ENCODE results near the gene SLC5A12. TPM values are rescaled to one million over a fixed set of nuclear protein-coding genes. Genes with fewer than 3 reads are reported as not detected.
"Not testable (repeated sequence)": the region's sequence is repeated elsewhere in the genome, so short reads cannot be mapped to it uniquely, and the experiment has no call there.

The SLC5A12 gene
- total RNA-seq, 2 experiments from 2014 or later = not detected

DNA sequence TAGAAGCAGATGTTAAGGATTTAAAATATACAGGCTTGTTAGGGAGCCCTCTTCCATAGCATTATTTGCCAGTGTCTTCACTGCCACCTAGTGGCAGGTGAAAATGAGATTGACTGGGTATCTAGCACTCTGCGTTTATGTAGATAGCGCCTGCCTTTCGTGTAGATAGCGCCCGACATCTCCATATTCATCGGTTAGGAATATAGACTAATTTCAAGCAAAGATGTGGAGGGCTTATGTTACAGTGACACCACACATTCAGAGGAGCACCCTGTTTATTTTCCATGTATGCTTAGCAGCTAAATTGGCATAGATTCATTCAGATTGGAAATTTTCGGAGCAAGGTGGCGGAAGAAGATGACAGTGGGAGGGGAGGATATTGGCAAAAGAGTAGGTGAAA is 72.0 kb downstream of the SLC5A12 start:
- Mint-ChIP-seq H3K36me3 (ENCODE audit: low read depth) (no peaks in the 10 kb centered on the region), H3K27me3 (no peaks in the 10 kb centered on the region), H3K4me1 (ENCODE audit: low read depth) (no peaks in the 10 kb centered on the region), H3K9me3 (no peaks in the 10 kb centered on the region), H3K27ac (no peak overlapping the region), H3K4me3 (no peak overlapping the region)
- POLR2A ChIA-PET = no interaction called here
- intact Hi-C loops (cut with micrococcal nuclease) = loop anchor here (5.0 kb wide), 1 partner anchor 363 kb away; no protein-coding TSS in a partner anchor
- CTCF ChIA-PET = interaction anchor here (0.6 to 1.2 kb wide), 2 partner anchors 11 to 77 kb away, joined by 4 read pairs; no protein-coding TSS in a partner anchor
- ATAC-seq (no peak), DNase-seq (peak; percentile 54)
- TF ChIP-seq, protein P1, sequence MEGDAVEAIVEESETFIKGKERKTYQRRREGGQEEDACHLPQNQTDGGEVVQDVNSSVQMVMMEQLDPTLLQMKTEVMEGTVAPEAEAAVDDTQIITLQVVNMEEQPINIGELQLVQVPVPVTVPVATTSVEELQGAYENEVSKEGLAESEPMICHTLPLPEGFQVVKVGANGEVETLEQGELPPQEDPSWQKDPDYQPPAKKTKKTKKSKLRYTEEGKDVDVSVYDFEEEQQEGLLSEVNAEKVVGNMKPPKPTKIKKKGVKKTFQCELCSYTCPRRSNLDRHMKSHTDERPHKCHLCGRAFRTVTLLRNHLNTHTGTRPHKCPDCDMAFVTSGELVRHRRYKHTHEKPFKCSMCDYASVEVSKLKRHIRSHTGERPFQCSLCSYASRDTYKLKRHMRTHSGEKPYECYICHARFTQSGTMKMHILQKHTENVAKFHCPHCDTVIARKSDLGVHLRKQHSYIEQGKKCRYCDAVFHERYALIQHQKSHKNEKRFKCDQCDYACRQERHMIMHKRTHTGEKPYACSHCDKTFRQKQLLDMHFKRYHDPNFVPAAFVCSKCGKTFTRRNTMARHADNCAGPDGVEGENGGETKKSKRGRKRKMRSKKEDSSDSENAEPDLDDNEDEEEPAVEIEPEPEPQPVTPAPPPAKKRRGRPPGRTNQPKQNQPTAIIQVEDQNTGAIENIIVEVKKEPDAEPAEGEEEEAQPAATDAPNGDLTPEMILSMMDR (IDR thresholded peaks at IDR 0.05) = peak; percentile 46

DNA sequence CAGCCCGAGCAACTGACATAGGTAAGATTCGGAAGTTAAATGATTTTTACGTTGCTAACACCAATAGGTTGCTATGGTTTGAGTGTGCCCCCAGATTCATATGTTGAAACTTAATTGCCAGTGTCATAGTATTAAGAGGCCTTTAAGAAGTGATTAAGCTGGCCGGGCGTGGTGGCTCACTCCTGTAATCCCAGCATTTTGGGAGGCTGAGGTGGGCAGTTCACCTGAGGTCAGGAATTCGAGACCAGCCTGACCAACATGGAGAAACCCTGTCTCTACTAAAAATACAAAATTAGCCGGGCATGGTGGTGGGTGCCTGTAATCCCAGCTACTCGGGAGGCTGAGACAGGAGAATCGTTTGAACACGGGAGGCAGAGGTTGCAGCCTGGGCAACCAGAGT is 78.5 kb downstream of the SLC5A12 start:
- ATAC-seq; CTCF ChIA-PET; H3K27me3 Mint-ChIP-seq; intact Hi-C loops (cut with micrococcal nuclease); H3K4me1 Mint-ChIP-seq (ENCODE audit: low read depth); H3K36me3 Mint-ChIP-seq (ENCODE audit: low read depth); H3K4me3 Mint-ChIP-seq; POLR2A ChIA-PET; H3K27ac Mint-ChIP-seq; DNase-seq; H3K9me3 Mint-ChIP-seq: not testable (repeated sequence)

DNA sequence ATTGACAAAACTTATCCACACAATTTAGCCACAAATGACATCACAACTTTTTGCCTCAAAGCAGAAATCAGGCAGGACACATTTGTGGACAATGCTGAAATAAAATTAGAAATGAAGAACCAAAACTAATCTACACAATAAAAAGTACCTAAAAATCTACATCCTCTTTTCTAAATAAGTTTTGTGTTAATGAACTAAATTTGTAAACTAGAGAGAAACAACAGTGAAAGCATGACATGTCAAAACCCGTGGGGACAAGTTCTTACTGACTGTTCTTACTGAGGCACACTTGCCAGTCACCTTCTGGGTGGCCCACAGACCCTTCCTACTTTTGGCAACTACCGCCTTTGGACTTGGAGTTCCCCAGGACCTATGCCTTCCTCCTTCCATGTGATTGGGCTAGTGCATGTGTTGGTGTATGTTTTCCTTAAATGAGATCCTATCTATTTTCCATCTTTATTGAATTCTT is 89.1 kb downstream of the SLC5A12 start:
- TF ChIP-seq, protein P1 (IDR thresholded peaks at IDR 0.05) = no peak
- CTCF ChIA-PET = no interaction called here
- intact Hi-C loops (cut with micrococcal nuclease) = no loop called here
- no peaks in the 10 kb centered on the region for H3K4me1 Mint-ChIP-seq (ENCODE audit: low read depth)
- H3K27me3 Mint-ChIP-seq = no peaks in the 10 kb centered on the region
- no peaks in the 10 kb centered on the region for H3K36me3 Mint-ChIP-seq (ENCODE audit: low read depth)
- H3K27ac Mint-ChIP-seq = no peak overlapping the region
- no peak for ATAC-seq
- no peak overlapping the region for H3K4me3 Mint-ChIP-seq
- DNase-seq = no peak
- peaks cover 5% of the 10 kb centered on the region for H3K9me3 Mint-ChIP-seq
- POLR2A ChIA-PET = no interaction called here

DNA sequence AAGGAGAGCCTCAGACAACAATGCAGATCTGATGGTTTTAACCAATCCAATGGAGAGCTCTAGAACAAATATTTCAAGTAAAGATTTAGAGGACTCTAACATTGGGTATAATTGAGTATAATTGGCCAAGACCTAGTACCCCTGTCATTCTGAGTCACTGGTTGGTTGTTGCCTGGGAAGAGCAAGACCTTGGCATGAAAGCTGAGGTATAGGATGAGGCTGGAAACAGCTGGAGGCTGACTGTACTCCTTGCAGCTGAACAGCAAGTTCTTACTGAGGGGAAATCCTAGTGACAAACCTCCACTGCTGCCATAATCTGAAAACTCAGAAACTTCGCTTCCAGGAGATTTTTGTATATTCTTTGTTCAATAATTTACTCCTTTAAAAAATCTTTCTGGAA is 95.5 kb downstream of the SLC5A12 start:
- ChIA-PET POLR2A (no interaction called here), CTCF (no interaction called here)
- intact Hi-C loops (cut with micrococcal nuclease) = no loop called here
- H3K27ac Mint-ChIP-seq = no peak overlapping the region
- no peak for ATAC-seq
- H3K4me1 Mint-ChIP-seq (ENCODE audit: low read depth) = no peaks in the 10 kb centered on the region
- peaks cover 5% of the 10 kb centered on the region for H3K9me3 Mint-ChIP-seq
- DNase-seq = no peak
- no peaks in the 10 kb centered on the region for H3K36me3 Mint-ChIP-seq (ENCODE audit: low read depth)
- H3K27me3 Mint-ChIP-seq = no peaks in the 10 kb centered on the region
- H3K4me3 Mint-ChIP-seq = no peak overlapping the region
- TF ChIP-seq, protein P1 (IDR thresholded peaks at IDR 0.05) = no peak

DNA sequence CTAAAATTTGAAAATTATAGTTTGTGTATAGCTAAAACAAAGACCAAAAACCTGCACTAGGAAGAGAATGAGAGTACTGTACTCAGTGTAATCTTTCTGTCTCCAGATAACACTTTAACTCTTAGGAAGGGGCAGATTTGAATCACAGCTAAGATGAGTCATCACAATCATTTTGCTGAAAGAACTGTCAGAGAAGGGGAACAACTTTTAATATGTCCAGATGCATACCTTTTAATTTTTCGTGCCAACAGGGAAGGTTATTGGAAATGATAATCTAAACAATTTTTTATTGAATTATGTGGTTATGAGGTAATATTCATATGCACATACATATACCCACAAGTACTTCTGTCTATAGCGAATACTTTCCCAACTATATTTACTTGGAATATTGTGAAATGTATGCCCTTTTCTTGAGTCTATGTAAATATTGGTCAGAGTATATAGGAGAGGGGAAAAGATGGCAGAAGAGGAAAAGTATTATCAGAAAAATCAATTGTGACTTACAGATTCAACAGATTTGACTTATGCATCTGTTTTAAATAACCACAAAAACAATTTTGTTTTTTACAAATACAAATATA is 98.7 kb downstream of the SLC5A12 start:
- intact Hi-C loops (cut with micrococcal nuclease) = no loop called here
- Mint-ChIP-seq H3K36me3 (ENCODE audit: low read depth) (no peaks in the 10 kb centered on the region), H3K27me3 (no peaks in the 10 kb centered on the region), H3K4me1 (ENCODE audit: low read depth) (no peaks in the 10 kb centered on the region), H3K4me3 (no peak overlapping the region), H3K9me3 (peaks cover 5% of the 10 kb centered on the region), H3K27ac (no peak overlapping the region)
- ChIA-PET CTCF (no interaction called here), POLR2A (interaction anchor here (0.8 kb wide), 1 partner anchor 43 kb away, joined by 3 read pairs; no protein-coding TSS in a partner anchor)
- ATAC-seq = no peak
- TF ChIP-seq, protein P1 (IDR thresholded peaks at IDR 0.05) = no peak
- DNase-seq = no peak
